Neural cell (in vitro differentiated cells): Measurements from ENCODE around the gene STK32B. TPM values are rescaled to one million over a fixed set of nuclear protein-coding genes. Genes with fewer than 3 reads are reported as not detected.

Source experiments
- H2AFZ ChIP-seq: fragments of 200-600, 300-800 bp; sonication (generic), shearing (Covaris generic); 2 replicates; pipeline ENCODE4 v1.6.0; 2014; ENCODE audit warnings: low read depth, mild to moderate bottlenecking, antibody characterized with exemption, low read length, moderate library complexity
- H3F3A ChIP-seq: fragments of 200-600 bp; shearing (Covaris generic); 2 replicates; pipeline ENCODE4 v1.6.1; 2016; ENCODE audit warnings: mild to moderate bottlenecking, moderate library complexity, mixed read lengths, antibody characterized with exemption, low read length; ENCODE audit not compliant: insufficient read depth, poor library complexity, severe bottlenecking
- H3K27ac ChIP-seq: fragments of 200-600, 300-800 bp; sonication (generic), shearing (Covaris generic); 2 replicates; pipeline ENCODE4 v1.5.1; 2014; ENCODE audit warnings: mild to moderate bottlenecking, low read length, moderate library complexity
- H3K27me3 ChIP-seq: fragments of 300-800, 200-600 bp; sonication (generic), shearing (Covaris generic); 2 replicates; pipeline ENCODE4 v1.6.0; 2014; ENCODE audit warnings: mild to moderate bottlenecking, low read depth, low read length, moderate library complexity; ENCODE audit not compliant: insufficient read depth
- H3K36me3 ChIP-seq: fragments of 300-800, 200-600 bp; sonication (generic), shearing (Covaris generic); 2 replicates; pipeline ENCODE4 v1.5.1; 2014; ENCODE audit warnings: mild to moderate bottlenecking, antibody characterized with exemption, low read length, moderate library complexity; ENCODE audit not compliant: insufficient read depth
- H3K4me2 ChIP-seq: fragments of 300-800, 200-600 bp; sonication (generic), shearing (Covaris generic); 2 replicates; pipeline ENCODE4 v1.6.0; 2014; ENCODE audit warnings: mild to moderate bottlenecking, low read length
- H3K4me3 ChIP-seq: fragments of 300-800, 200-600 bp; sonication (generic), shearing (Covaris generic); 2 replicates; pipeline ENCODE4 v1.5.1; 2014; ENCODE audit warnings: mild to moderate bottlenecking, low read length, moderate library complexity
- H3K79me2 ChIP-seq: fragments of 200-600 bp; shearing (Covaris generic); replicated peaks from 2 replicates; pipeline ENCODE4 v1.6.0; 2014; ENCODE audit warnings: mild to moderate bottlenecking, low read length, moderate library complexity; ENCODE audit not compliant: insufficient read depth
- H3K9ac ChIP-seq: fragments of 300-800, 200-600 bp; sonication (generic), shearing (Covaris generic); 2 replicates; pipeline ENCODE4 v1.6.1; 2016; ENCODE audit warnings: mild to moderate bottlenecking, low read length, mixed read lengths
- H3K9me2 ChIP-seq: fragments of 200-600 bp; shearing (Covaris generic); 2 replicates; pipeline ENCODE4 v1.6.1; 2016; ENCODE audit warnings: mild to moderate bottlenecking, low read length, mixed read lengths; ENCODE audit not compliant: insufficient read depth
- H3K9me3 ChIP-seq: fragments of 200-600, 300-800 bp; sonication (generic), shearing (Covaris generic); 2 replicates; pipeline ENCODE4 v1.6.1; 2016; ENCODE audit warnings: mild to moderate bottlenecking, mixed run types, low read length, moderate library complexity, mixed read lengths
- H4K20me1 ChIP-seq: fragments of 200-600 bp; shearing (Covaris generic); 2 replicates; pipeline ENCODE4 v1.6.1; 2016; ENCODE audit warnings: mild to moderate bottlenecking, mixed run types; ENCODE audit not compliant: insufficient read depth
- CTCF ChIP-seq: fragments of 450-650 bp; IDR thresholded peaks from 2 replicates; pipeline ENCODE4 v1.5.1; 2014; ENCODE audit warnings: antibody characterized with exemption, mild to moderate bottlenecking, moderate library complexity; ENCODE audit not compliant: poor library complexity, severe bottlenecking
- EP300 ChIP-seq: fragments of 450-650 bp; conservative IDR thresholded peaks from 2 replicates; pipeline ENCODE4 v1.6.1; 2014; ENCODE audit warnings: antibody characterized with exemption, mild to moderate bottlenecking, moderate library complexity; ENCODE audit not compliant: poor library complexity, severe bottlenecking
- EZH2 ChIP-seq: fragments of 200-600, 300-800 bp; shearing (Covaris generic), sonication (generic); IDR thresholded peaks from 2 replicates; pipeline ENCODE4 v1.6.1; 2014; ENCODE audit warnings: antibody characterized with exemption, low read length, borderline replicate concordance, mild to moderate bottlenecking; ENCODE audit not compliant: insufficient read depth, poor library complexity, severe bottlenecking
- MXI1 ChIP-seq: fragments of 450-650 bp; conservative IDR thresholded peaks from 2 replicates; pipeline ENCODE4 v1.6.1; 2014; ENCODE audit warnings: antibody characterized with exemption, mild to moderate bottlenecking; ENCODE audit not compliant: poor library complexity, severe bottlenecking
- POLR2AphosphoS5 ChIP-seq: IDR thresholded peaks from 2 replicates; pipeline ENCODE4 v1.6.1; 2012
- RAD21 ChIP-seq: fragments of 450-650 bp; conservative IDR thresholded peaks from 2 replicates; pipeline ENCODE4 v1.6.1; 2014; ENCODE audit warnings: antibody characterized with exemption, mild to moderate bottlenecking, moderate library complexity
- REST ChIP-seq: IDR thresholded peaks from 2 replicates; pipeline ENCODE4 v1.6.1; 2012; ENCODE audit warnings: borderline replicate concordance
- SMC3 ChIP-seq: fragments of 450-650 bp; conservative IDR thresholded peaks from 2 replicates; pipeline ENCODE4 v1.6.1; 2014; ENCODE audit warnings: antibody characterized with exemption, mild to moderate bottlenecking, moderate library complexity; ENCODE audit not compliant: poor library complexity
- TAF1 ChIP-seq: IDR thresholded peaks from 2 replicates; pipeline ENCODE4 v1.6.1; 2012; ENCODE audit warnings: low read depth
- polyA plus RNA-seq: library from polyadenylated mRNA; depleted of rRNA; stranded (reverse); fragments of >200 nt; gene quantifications from 2 replicates; pipeline ENCODE4 v1.2.3, GENCODE V29; 2014

Gene STK32B
- polyA plus RNA-seq, 1 donor from 2014 or later: 42.8 TPM

- TF ChIP-seq POLR2AphosphoS5 (no peak), SMC3 (no peak), CTCF (no peak), REST (no peak)
- no peaks in the 10 kb centered on the region for H3K27me3 ChIP-seq
- no peaks in the 10 kb centered on the region for H3F3A ChIP-seq
- no peak overlapping the region for H3K27ac ChIP-seq
- no peak overlapping the region for H3K4me2 ChIP-seq
- no peaks in the 10 kb centered on the region for H3K9me2 ChIP-seq
- H3K9ac ChIP-seq: no peak overlapping the region
- H3K36me3 ChIP-seq: no peaks in the 10 kb centered on the region
- no peaks in the 10 kb centered on the region for H3K79me2 ChIP-seq
- H2AFZ ChIP-seq: no peak overlapping the region
- no peaks in the 10 kb centered on the region for H3K9me3 ChIP-seq
- H4K20me1 ChIP-seq: no peaks in the 10 kb centered on the region
- H3K4me3 ChIP-seq: no peak overlapping the region
These were observed 438.0 kb downstream of the STK32B start for GRCh38 chr4:5489260-5489659.

GRCh38 chr4:5497489-5497888 is 446.2 kb downstream of the STK32B start:
- H3K36me3 ChIP-seq: no peaks in the 10 kb centered on the region
- no peaks in the 10 kb centered on the region for H3F3A ChIP-seq
- H3K9me2 ChIP-seq: no peaks in the 10 kb centered on the region
- no peak overlapping the region for H3K4me2 ChIP-seq
- no peak overlapping the region for H3K4me3 ChIP-seq
- no peak overlapping the region for H3K27ac ChIP-seq
- H3K9ac ChIP-seq: no peak overlapping the region
- H3K9me3 ChIP-seq: no peaks in the 10 kb centered on the region
- no peaks in the 10 kb centered on the region for H3K79me2 ChIP-seq
- no peaks in the 10 kb centered on the region for H4K20me1 ChIP-seq
- no peak overlapping the region for H2AFZ ChIP-seq
- no peaks in the 10 kb centered on the region for H3K27me3 ChIP-seq
- TF ChIP-seq REST: no peak
- TF ChIP-seq SMC3: no peak
- no peak for TF ChIP-seq CTCF
- TF ChIP-seq EZH2: no peak
- TF ChIP-seq MXI1: no peak
- no peak for TF ChIP-seq POLR2AphosphoS5
- no peak for TF ChIP-seq EP300
- no peak for TF ChIP-seq TAF1
- no peak for TF ChIP-seq RAD21
